GM18861 (cell line): Measurements from ENCODE around the gene EVPL.
"Not testable (repeated sequence)": the region's sequence is repeated elsewhere in the genome, so short reads cannot be mapped to it uniquely, and the experiment has no call there.

Experiments
- ATAC-seq: cut with Tn5 transposase; IDR thresholded peaks from one replicate; pipeline ENCODE4 v1.9.1; 2021; ENCODE audit not compliant: unreplicated experiment

Gene EVPL

DNA sequence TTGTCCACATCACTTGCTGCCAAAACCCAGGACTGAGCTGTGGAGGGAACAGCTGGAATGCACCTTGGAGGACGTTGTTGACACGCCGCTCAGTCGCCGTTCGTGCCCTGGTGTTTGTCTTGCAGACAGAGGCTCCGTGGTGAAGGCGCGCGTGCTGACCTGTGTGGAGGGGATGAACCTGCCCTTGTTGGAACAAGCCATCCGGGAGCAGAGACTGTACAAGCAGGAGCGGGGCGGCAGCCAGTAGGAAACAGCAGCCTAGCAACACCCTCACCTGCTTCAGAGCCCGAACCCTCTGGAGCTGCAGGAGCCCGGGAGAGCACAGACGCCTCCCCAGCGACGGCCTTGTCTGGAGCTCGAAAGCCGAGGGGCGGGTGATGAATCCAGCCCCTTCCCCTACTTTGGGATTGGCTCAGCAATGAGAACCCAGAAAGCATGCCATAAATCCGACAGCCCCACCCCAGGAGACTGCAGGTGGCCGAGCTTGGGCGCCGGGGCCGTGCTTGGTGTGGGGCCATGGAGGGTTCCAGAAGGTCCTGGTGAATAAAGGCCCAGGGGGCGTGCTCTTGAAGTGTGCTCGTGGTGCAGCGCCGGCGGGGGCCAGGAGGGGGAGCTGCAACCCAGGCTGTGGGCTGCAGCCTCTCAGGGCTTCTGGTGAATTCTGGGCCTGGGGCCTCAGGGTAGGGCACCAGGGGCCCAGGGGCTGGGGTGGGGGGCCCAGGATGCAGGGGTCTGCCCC, 26.9 kb downstream of the EVPL start:
- no peak for ATAC-seq

DNA sequence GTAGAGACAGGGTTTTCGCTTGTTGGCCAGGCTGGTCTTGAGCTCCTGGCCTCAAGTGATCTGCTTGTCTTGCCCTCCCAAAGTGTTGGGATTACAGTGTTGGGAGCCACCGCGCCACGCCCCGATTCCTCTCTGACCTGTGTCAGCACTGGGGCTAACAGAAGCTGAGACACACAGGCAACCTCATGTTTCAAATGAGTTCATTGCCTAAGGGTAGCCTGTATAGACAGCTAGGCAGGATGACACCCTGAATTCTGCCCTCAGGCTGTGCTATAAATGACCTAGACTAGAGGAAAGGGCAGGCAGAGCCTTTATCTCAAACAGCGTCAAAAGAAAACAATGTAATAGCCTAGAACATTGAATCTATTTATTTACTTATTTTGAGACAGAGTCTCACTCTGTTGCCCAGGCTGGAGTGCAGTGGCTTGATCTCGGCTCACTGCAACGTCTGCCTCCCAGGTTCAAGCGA, 28.7 kb downstream of the EVPL start:
- ATAC-seq: no peak

DNA sequence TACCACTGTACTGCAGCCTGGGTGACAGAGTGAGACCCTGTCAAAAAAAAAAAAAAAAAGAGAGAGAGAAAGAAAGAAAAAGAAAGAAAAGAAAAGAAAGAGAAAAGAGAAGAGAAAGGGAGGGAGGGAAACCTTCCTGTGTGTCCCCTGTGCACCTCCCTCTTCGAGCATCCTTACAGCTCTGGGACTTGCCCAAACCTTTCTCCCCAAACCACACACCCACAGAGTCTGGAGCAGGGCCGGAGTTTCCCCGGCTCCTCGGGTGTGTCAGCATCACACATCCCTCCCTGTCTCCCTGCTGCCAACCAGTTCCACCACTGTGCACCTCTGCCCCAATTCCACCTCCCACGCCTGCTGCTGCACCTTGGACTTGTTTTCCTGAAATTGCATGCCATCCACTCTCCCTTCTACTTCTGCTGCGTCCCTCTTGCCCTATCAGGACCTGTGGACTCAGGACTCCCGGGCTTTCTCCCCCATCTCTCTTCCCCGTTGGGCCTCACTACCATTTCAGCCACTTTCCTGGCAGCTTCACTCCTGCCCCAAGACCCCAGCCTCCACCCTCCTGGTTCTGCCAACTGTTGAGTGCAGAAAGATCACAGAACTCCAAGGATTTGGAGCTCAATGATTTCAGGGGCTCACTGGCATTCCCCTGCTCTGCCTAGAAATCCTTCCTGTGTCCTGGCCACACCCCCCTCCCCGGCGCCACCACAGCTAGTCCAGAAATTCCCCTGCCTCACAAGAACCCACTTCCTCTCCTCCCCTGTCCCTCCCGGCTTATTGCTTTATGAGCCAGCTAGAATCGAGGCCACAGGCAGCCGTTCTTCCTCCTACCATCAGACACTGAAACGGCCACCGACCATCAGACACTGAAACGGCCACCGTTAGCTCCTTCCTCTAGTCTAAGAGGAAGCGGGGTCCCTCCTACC, 30.2 kb downstream of the EVPL start:
- ATAC-seq: no peak

DNA sequence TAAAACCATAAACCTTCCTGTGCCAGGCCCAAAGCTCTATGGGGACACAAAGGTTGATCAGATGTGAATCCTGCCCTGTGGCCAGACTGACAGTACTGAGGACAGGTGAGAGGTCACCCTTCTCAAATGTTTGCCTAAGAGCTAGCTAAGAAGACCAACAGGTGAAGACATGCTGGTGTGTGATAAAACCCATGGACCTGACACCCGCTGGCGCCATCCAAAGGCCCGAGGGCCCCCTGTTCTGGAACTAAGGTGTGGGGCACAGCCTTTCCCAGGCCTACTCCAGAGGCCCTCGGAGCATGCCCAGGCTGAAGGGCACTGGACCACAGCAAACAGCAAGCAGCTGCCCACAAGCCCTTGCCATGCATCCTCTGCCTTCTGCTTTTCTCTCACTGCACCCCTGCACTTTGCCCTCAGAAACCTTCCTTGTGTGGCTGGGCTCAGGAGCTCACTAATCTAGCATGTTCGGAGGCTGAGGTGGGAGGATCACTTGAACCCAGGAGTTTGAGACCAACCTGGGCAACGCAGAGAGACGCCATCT, 31.7 kb downstream of the EVPL start:
- ATAC-seq: no peak

DNA sequence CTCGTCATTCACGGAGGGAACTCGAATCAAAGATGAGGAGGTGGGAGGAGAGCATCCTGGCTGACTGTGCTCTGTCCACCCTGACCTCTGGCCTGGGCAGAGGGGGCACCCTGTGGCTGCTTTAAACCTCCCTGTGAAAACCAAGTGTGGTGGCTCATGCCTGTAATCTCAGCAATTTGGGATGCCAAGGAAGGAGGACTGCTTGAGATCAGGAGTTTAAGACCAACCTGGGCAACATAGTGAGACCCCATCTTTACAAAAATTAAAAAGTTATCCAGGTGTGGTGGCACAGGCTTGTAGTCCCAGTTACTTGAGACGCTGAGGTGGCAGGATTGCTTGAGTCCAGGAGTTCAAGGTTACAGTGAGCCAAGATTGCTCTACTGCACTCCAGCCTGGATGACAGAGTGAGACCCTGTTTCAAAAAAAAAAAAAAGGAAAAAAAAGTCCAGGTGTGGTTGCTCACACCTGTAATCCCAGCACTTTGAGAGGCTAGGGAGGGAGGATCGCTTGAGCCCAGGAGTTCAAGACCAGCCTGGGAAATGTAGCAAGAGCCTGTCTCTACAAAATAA, 32.2 kb downstream of the EVPL start:
- no peak for ATAC-seq

DNA sequence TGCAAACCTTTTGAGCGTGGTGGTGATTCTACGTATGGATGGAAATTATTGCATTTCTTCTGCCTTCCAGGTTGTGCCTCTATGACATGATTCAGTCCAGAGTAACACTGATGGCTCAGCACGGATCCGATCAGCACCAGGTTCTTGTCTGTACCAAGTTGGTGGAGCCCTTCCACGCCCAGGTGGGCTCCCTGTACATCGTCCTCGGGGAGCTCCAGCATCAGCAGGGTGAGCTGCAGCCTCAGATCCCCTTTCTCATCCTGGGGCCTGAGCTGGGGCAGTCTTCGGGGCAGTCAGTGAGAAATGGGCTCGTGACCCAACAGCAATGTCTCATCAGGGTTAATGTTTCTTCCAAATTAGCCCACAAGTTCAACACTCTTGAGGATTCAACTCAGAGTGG, 35.7 kb downstream of the EVPL start:
- no peak for ATAC-seq

DNA sequence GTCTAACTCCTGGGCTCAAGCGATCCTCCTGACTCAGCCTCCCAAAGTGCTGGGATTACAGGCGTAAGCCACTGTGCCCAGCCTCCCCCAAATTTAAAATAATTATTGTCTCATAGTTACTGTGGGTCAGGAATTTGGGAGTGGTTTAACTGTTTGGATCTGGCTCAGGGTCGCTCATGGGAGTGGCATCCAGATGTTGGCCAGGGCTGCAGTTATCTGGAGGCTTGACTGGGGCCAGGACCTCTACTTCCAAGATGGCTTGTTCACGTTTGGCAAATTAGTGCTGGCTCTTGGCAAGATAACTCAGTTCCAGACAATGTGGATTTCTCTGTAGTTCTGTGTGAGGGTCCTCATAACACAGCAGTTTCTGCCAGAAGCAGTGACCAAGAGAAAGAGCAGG, 40.1 kb downstream of the EVPL start:
- ATAC-seq: no peak

DNA sequence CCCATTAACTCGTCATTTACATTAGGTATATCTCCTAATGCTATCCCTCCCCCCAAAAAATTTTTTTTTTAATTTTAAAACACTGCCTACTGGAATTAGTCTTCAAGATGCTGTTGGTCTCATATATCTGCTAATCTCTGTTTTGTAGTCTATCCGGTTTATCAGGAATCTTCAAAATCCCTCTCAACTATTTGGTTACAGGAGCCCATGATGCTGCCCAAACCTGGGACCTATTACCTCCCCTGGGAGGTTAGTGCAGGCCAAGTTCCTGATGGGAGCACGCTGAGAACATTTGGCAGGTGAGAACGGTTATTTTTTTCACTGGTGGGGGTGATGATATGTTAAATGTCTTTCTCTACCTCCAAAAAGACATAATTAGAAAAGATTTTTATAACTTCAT, 41.1 kb downstream of the EVPL start:
- no peak for ATAC-seq

DNA sequence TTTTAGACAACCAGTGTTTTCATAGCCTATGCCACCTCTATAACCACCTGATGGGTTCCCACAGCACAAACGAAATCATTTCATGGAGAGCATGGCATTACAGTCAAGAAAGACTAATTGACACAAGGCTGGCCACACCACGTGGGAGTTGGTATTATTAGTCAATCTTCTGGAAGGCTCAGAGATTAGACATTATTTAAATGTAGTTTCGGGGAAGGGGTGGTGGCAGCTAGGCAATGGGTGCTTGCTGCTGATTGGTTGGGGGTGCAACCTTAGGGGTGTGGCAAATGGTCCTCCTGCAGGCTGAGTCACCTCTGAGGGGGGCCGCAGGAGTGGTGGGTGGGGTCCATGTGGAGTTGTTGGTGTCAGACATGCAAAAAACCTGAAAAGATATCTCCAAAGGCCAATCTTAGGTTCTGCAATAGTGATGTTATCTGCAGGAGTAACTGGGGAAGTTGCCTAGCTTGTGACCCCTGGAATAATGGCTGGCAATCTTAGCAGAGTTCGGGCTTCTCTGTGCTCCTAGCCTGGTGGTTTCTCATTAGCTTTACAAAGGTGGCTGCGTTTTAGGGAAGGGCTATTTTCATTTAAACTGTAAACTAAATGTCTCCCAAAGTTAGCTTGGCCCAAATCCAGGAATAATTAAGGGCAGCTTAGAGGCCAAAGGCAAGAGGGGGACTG, 43.5 kb downstream of the EVPL start:
- ATAC-seq: no peak

DNA sequence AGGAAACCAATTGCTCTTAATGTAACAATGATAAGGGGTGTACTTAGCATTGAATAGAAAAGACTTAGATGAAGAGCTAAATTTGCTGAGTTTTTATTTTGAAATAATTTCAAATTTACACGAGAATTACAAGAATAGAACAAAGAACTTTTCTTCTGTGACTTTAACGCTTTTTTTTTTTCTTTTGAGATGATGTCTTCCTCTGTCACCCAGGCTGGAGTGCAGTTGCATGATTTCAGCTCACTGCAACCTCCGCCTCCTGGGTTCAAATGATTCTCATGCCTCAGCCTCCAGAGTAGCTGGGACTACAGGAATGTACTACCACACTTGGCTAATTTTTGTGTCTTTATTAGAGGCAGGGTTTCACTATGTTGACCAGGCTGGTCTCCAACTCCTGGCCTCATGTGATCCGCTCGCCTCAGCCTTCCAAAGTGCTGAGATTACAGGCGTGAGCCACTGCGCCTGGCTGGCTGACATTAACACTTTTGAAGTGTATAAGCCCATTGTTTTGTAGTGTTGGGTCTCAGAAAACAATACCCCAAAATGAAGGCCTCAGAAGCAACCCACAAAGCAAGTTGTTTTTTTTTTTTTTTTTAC, 46.0 kb downstream of the EVPL start:
- no peak for ATAC-seq

DNA sequence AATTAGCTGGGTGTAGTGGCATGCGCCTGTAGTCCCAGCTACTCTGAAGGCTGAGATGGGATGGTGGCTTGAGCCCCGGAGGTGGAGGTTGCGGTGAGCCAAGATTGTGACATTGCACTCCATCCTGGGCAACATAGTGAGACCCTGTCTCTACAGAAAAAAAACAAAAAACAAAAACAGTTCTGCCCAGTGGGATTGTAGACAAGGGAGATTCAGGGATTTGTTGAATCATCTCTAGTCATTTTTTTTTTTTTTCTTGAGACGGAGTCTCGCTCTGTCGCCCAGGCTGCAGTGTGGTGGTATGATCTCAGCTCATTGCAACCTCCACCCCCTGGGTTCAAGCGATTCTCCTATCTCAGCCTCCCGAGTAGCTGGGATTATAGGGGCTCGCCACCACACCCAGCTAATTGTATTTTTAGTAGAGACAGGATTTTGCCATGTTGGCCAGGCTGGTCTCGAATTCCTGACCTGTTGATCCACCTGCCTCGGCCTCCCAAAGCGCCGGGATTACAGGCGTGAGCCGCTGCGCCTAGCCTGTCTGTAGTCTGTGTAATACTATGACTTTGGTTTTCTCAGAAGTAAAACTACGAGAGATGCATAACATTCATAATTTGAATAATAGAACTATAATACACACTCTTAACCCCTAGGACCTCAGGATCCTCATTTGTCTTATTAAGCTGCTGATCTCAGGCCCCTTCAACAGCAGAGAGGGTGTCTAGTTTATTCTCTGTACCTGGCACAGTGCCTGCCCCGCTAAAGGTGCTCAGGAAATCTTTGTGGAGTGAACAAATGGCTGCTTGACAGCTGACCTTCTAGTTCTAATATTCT, 46.7 kb downstream of the EVPL start:
- no peak for ATAC-seq

DNA sequence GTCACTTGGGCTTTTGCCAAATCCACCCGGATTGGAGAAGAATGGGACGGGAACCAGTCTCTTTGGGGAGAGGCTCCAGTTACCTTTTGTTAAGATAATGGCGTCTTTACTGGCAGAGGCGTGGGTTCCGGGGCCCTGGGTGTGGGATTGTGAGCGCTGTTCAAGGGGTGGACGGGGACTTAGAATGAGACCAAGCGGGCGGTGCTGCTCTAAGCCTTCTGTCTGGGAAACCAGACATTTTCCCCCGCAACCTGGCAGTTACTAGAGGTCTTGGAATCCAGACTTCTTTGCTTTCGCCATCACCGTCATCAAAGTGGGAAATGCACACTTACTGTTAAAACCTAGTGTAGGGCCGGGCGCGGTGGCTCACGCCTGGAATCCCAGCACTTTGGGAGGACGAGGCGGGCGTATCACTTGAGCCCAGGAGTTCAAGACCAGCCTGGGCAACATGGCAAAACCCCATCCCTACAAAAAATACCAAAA, 47.4 kb downstream of the EVPL start:
- no peak for ATAC-seq

DNA sequence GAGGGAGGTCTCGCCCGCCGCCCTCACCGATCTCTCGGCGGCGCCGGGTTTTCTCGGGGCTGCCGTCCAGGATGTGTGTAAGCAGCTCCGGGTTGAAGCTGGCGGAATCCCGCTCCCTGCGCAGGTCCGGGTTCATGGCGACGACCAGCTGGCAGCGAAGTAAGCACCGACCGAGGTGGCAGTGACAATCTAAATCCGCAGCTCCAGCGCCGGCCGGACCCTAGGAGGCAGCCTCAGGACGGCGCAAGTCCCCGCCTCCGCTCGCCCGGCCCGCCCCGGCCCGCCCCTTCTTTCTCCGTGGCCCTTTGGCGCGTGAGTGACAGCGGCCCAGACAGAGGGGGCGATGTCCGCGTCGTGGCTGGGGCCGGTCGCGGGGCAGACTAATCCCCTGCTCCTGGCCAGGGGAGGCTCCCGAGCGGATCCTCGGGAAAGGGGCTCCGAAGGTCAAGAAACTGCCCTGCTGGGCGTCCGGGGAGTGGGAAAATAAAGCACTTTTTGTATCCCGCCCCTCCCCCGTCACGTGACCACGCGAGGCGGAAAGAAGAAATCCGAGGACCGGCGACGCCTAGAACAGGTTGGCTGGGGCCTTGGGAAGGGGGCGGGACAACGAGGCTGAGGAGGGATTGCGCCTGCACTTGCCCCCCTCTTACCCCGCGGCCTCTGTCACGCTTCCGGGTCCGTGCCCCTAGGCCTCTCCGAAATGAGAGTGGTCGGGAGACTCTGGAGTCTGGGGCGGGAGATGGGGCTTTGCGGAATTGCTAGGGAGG, 48.0 kb downstream of the EVPL start, which contains the start of the genes ACOX1 and TEN1:
Gene ACOX1, minus strand, starts transcription at position 229 of the 767 bp plus-strand sequence. Its CDS starts 93 bp downstream, at position 136.
Gene TEN1, plus strand, starts transcription at position 303 of the 767 bp plus-strand sequence. CDS start 6,953 bp downstream, outside the sequence.
- peak; percentile 79 for ATAC-seq

DNA sequence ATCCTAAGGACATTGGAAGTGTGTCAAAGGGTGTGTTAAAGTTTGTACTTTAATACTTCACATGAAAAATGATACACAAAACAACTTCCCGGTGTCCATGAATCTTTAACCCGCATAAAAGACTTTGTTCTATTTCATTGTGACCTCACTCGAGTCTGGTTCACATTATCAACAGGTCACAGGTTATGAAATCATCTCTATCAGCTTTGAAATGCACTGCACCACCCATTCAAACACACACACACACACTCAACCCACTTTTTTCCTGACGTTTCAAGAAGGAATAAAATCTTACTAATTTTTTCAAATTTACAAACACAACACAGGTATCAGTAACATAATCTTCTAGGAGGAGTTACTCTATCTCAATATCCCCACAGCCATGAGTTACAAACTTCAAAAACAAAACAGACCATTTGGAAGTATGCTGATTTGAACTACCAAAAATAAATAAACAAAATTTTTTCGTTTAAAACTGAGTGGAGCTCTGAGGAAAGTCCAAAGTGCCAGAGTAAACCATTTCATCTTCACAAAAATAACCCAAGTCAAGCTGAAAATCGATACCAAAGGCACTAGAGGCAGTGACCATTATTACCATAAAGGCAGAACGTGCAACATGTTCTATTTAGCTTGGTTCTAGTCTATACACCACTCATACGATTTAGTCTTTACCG, 50.8 kb downstream of the EVPL start:
- no peak for ATAC-seq

DNA sequence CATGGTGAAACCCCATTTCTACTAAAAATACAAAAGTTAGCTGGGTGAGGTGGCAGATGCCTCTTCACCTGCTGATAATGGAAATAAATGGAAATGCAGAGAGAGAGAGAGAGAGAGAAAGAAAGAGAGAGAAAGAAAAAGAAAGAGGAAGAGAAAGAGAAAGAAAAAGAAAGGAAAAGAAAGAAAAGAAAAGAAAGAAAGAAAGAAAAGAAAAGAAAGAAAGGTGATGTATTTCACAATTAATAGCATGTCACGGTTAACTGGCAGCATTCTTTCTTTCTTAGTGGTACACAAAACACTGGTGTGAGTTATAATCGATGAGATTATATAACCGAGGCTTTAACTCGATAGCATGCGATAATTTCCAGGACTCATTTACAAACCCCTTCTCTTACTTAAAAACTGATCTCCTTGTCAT, 51.3 kb downstream of the EVPL start:
- ATAC-seq: no peak

DNA sequence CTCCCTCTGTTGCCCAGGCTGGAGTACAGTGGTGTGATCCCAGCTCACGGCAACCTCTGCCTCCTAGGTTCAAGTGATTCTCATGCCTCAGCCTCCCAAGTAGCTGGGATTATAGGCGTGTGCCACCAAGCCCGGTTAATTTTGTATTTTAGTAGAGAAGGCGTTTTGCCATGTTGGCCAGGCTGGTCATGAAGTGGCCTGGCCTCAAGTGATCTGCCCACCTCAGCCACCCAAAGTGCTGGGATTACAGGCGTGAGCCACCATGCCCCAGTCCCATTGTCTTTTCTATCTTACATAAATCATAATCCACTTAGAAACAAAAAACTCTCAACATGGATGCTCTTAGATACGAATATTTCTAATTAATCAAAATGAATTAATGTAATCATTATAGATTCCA, 51.9 kb downstream of the EVPL start:
- not testable (repeated sequence) for ATAC-seq

DNA sequence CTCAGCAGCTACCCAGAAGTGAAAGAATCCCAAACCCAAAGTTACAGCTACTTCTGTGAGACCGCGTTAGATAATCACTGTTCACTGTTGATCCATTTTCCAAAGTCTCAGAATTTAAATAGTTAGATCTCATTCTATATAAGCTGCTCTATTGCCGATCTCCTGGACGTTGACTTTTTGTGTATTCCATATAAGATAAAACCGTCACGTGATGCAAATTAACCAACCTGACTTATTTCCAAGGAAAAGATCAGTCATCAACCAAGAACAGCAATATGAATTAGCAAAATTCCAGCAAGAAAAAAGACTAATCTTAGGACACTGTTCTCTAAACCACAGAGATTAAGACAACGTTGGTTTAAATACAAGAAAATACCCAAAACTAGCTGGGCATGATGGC, 56.5 kb downstream of the EVPL start:
- no peak for ATAC-seq

DNA sequence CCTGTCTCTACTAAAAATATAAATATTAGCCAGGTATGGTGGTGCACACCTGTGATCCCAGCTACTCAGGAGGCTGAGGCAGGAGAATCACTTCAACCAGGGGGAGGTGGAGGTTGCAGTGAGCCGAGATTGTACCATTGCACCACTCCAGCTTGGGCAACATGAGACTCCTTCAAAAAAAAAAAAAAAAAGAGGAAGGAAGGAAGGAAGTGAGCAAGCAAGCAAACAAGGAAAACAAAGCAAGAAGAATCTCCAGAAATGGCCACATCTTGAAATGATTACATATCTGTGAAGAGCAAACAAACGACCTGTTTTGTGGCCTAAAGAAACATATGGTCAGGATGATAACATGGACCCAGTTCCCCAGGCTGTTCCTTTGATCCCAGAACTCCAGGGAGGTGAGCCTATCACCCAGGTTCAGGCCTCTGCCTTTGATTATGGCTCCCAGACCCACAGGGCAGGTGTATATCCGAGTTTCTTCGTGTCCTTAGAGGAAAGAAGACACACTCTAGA, 57.0 kb downstream of the EVPL start:
- ATAC-seq: no peak
